ENCODE measurements around the gene AARSD1.
"Not testable (repeated sequence)": the region's sequence is repeated elsewhere in the genome, so short reads cannot be mapped to it uniquely, and the experiment has no call there.

- TF ChIP-seq CTCF, POLR2A (IDR thresholded peaks at IDR 0.05): not testable (repeated sequence)
Measured at GRCh38 chr17:42916388-42917235, 47.6 kb downstream of the AARSD1 start.

Data from Peyer's patch (tissue), 4 donors.